ENCODE results near the gene ANKRD11.
"Not testable (repeated sequence)": the region's sequence is repeated elsewhere in the genome, so short reads cannot be mapped to it uniquely, and the experiment has no call there.

ANKRD11 gene

DNA sequence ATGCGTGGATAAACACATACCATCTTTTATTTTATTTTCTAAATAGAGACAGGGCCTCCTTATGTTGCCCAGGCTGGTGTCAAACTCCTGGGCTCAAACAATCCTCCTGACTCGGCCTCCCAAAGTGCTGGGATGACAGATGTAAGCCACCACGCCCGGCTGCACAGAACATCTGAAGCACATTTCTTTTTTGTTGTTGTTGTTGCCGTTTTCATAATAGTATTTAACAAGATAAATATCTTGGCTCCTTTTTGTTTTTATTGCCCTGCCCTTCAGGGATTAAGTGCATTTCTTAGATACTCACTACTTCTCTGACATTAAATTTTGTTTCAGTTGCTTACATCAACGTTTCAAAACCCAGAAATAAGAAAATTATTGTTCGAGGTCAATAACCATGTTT lies 37.4 kb downstream of the ANKRD11 start:
- no peak for DNase-seq (ENCODE audit: low read depth in 2 of 2)

DNA sequence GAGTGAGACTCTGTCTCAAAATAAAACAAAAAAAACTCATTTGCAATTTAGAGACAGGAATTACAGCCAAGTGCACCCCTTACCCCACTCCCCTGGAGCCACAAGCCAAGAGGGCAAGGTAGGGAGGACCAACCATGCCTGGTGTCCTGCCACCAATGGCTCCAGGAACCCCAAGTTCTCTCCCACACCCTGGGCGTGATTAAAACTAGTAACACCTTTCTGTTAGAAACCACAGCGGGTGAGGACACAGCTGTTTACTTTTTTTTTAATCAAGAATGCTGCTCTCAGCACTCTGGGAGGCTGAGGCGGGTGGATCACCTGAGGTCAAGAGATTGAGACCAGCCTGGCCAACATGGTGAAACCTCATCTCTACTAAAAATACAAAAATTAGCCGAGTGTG lies 38.1 kb downstream of the ANKRD11 start:
- no peak for DNase-seq (ENCODE audit: low read depth in 2 of 2)

DNA sequence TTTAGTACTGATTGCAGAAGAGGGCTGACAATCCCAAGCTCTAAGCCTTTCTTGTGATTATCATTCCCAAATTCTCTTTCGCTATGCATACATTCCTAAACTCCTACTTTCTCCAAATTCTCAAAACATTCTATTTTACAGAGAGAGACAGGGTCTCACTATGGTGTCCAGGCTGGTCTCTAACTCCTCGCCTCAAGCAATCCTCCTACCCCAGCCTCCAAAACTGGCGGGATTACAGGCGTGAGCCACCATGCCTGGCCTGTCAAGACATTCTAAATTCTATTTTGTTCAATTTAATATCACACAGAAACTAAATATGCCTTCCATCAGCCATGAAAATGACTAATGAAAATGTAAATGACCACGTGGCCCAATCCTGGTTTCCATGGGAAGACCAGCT lies 39.8 kb downstream of the ANKRD11 start:
- no peak for DNase-seq (ENCODE audit: low read depth in 2 of 2)

DNA sequence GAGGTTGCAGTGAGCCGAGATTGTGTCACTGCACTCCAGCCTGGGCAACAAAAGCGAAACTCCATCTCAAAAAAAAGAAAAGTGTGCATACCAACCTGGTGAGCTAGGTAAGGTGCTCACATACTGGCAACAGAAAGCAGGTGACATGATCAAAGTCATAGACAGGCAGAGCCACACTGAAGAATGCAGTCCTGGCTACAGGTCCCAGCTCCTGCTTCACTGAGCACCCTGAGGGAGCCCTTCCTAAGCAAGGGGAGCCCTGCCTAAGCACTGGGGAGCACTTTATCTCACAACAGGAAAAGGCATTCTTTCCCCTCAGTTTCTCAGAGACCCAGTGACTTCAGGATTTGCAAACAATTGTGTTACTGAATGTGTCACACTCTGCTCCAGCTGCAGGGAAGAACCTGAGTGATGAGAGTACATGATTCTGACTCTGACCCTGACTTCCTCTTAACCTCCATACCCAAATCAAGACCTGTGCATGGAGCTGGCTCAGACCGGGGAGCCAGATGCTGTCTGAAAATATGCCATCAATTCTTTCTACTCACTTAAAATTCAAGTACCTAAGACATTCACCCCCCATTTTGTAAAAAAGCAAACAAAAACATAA lies 40.5 kb downstream of the ANKRD11 start:
- no peak for DNase-seq (ENCODE audit: low read depth in 2 of 2)

DNA sequence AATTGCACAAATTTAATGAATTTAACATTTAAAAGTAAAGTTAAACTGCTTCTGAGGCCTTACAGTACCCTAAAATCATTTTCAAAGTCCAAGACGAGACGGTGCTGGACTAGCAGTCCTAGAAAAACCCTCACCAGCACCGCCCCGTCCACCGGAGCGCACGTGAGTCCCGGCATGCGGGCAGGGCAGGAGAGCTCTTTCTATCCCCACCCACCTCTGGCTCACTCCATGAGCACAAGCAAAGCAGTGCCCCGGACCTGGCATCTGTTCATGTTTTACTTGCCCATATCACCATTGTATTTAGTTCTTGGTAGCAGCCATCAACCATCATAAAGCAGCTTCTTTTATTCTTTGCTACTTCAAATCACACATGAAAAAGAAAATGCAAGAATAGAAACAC lies 41.7 kb downstream of the ANKRD11 start:
- no peak for DNase-seq (ENCODE audit: low read depth in 2 of 2)

DNA sequence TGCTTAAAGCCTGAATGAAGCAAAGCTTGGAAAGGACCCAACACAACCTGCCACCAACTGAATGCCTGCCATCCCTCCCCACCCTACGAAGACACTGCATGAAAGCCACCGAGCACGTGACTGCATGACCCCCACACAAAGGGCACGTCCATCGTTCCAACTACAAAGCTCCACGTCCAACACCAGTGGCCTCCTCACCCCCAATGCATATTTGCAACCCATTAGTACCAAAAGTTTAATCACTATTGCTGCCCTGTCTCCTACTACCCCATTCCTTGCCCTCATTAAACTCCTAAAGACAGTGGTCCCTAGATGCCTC lies 43.4 kb downstream of the ANKRD11 start:
- DNase-seq (ENCODE audit: low read depth in 2 of 2), result no peak

DNA sequence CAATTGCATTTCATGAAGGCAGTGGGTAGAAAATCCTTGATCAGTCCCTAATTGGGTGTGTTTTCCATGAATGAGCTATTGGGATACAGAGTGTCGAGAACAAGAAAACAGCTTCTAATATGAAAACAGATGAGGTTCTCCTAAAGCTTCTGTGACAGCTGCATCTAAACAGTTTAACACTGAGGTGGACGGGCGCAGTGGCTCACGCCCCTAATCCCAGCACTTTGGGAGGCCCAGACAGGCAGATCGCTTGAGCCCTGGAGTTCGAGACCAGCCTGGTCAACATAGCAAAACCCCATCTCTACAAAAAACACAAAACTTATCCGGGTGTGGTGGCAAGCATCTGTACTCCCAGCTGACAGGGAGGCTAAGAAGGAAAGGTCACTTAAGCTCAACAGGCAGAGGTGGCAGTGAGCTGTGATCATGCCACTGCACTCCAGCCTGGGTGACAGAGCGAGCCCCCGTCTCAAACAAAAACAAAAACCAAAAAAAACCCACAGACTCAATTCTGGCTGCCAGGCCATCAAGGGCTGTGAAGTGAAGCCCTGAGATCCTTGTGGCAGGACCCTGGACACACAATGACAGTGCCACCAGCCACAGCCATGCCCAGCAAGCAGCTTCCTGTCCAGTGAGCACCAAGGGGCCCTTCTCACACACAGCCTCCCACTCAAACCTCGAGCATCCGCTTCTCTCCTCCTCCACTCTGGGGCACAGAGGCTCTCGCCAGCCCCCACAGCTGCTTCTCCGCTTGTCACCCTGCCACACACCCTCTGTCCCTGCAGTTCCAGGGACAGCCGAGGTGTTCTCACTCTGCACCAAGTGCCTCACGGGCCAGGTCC lies 44.0 kb downstream of the ANKRD11 start:
- DNase-seq (ENCODE audit: low read depth in 2 of 2), result no peak

DNA sequence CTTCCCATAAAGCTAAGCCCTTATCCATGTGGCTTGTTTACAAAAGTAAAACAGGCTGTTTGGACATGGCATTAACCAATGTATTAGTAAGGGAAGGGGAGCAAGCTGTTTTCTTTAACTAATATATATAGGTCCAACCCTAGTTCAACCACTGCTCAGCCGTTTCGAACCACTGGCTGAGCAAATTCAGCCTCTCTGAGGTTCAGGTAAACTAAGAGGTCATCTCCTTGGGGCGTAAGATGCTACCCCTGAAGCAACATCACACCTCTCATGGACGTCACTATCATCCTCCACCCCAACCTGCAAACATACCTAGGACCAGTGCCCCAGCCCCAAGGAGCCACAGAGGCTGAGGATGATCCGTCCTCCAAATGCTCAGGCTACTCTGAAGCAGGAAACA lies 45.2 kb downstream of the ANKRD11 start:
- no peak for DNase-seq (ENCODE audit: low read depth in 2 of 2)

DNA sequence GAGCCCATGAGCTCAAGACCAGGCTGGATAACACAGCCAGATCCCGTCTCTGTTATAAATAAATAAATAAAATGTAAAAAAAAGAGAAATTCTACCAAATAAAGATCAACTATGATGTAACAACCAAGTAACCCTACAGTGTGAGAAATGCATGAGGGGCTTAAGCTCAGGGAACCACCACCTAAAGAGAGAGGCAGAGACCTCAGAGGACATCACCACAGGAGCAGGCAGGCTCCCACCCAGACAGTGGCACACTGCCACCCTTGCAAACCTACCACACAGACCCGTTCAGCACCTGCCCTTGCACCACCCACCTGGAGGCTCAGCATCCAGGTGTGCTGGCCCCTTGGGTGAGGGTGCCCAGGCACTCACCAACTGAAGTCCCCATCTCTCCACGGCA lies 45.6 kb downstream of the ANKRD11 start:
- DNase-seq (ENCODE audit: low read depth in 2 of 2), result no peak

DNA sequence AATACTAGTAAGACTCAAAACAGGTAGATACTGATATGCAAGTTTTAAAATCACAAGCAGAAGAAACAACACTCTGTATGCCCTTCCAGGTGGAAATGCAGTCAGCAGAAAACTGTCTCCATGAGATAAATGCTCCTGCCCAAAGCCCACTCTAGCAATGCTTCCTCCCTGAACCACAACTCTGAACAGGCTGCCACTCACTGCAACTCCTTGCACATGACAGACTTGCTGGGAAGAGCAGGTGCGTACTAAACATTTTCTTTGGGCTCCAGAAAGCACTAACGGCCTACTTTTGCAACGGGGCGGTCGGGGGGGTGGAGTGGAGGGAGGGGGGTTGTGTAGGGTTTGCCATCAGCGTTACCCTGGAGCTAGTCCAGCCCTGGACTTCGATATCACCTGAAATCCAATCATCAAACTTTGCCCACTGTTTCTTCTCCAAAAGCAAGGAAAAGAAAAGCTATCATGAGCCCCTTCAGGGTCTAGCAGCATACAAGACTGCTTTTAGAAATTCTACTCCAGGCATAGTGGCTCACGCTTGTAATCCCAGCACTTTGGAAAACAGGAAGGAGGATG lies 46.1 kb downstream of the ANKRD11 start:
- no peak for DNase-seq (ENCODE audit: low read depth in 2 of 2)

DNA sequence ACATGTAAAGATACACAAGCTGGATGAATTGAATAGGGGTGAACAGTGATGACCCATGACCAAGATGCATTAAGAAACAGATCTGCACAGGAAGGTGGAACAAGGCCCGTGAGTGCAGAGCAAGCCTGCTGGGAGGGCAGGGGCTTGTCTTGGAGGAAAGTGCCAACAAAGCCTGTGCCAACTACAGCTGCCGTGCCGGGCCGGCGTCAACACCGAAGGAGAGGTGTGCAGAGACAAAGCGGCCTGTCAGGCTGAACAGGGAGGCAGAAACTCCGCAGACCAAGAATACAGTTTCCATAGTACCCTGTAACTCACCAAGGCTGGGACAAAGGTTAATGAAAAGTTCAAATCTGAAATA lies 46.7 kb downstream of the ANKRD11 start:
- DNase-seq (ENCODE audit: low read depth in 2 of 2), result no peak

DNA sequence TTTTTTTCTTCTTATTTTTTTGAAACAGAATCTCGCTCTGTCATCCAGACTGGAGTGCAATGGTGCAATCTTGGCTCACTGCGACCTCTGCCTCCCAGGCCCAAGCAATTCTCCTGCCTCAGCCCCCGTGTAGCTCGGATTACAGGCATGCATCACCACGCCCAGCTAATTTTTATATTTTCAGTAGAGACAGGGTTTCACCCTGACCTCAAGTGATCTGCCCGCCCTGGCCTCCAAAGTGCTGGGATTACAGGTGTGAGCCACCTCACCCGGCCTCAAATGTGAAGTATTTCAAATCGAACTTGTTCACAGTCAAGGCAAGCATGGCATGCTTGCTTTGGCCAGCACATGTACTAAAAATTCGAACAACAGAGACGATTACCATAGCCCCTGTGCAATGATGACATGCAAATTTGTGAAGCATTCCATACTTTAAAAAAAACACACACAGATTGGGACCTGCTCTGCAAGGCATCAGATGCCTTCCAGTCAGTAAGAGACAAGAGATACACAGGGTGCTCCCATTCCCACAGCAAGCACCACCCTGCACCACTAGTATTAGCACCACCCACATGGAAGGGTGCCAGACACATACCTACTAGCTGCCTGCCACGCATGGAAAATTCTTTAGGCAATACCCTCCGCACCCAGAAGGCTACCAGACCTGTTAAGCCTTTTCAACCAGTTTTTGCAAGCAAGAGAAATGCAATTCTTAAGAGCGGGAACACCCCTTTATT lies 47.2 kb downstream of the ANKRD11 start:
- DNase-seq (ENCODE audit: low read depth in 2 of 2), result peak in 1 of 2 experiments; percentile 23

DNA sequence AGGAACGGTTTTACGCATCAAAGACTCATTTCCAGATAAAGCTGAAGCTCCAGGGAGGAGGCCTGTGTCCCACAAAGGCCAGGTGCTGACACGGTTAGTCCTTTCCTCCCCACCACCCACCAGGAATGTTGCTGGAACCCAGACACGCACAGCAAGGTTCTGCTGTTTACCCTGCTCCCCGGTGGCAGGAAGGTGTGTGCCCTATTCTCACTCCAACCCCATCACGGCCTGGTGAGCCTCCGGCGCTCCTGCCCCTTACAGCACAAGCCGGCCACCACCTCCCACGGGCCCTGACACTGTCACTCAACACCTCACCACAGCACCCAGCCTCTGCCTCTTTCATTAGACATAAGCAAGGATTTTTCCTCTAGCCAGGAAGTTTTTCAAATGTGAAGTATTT lies 47.8 kb downstream of the ANKRD11 start:
- DNase-seq (ENCODE audit: low read depth in 2 of 2), result no peak

DNA sequence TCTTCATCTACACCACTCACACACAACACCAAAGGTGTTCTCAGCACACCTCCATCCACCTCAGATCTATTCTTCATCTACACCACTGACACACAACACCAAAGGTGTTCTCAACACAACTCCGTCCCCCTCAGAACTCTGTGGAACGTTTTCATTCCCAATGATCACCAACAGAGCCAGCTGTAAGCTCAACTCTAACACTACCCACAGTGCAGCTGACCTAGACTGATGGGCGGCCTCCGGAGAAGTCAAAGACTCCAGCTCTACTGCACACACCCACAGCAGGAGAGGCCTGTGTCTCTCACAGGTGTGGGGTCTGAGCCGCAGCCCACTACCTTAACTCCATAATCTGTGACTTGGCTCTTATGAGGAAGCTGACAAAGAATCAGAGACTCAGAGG lies 50.7 kb downstream of the ANKRD11 start:
- no peak for DNase-seq (ENCODE audit: low read depth in 2 of 2)

DNA sequence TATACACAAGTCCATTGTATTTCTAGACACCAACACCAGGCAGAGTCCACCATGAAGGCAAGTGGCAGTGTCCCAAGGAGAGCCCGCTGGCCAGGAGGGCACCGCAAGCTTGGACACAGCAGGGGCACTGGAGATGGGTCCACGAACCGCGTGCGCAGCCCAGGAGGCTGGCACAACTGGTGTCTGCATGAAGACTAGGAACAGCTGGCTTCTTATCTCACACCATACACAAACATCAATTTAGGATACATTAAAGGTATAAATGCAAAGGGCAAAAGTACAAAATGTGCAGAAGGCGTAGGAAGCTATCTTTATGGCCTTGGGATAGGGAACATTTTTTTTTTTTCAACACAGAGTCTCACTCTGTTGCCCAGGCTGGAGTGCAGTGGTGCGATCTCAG lies 52.4 kb downstream of the ANKRD11 start:
- no peak for DNase-seq (ENCODE audit: low read depth in 2 of 2)

DNA sequence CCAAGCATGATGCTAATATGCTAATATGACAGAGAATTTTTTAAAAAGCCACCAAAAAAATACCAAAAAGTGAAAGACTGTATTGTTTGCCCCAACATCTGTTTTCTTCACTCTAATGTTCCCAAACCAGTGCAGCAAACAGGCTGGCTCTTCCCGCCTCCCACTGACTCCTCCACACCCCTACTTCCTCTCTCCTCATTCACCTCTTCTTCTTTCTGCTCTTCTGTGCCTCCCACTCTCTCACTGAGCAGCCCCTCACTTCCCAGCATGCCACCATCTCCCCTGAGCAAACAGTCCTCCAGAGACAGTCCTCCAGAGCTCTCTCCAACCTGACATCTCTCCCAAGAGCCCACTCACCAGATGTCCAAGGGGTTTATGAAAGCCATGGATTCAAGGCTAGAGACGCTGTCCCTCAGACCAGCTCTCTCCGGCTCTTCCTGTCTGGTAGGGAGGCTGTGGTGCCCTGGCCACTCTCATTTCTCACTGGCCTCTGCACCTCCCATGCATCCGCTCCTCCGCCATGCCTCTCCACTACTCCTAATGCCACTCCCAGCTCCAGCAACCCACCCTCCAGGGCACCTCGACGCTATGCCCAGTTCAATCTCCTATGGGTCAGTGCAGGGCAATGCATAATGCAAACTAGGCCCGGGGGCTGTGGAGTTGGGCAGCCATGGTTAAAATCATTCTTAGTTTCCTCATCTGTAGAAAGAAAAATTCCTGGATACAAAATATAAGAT lies 52.9 kb downstream of the ANKRD11 start:
- no peak for DNase-seq (ENCODE audit: low read depth in 2 of 2)

DNA sequence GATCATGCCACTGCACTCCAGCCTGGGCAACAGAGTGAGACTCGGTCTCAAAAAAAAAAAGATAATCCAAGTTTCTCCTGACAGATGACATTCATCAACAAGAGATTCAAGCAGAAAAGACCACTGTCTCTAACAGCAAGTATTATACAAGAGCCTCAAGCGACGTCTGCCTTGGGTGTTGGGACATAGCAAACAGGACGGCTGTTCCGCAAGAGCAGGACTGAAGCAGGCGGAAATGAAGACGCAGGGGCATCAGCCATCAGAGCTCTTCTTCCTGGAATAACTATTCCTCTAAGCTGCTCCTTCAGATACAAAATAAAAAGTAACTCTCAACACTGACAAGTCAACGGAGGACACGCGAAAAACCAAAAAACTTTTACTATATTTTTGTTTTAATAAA lies 54.0 kb downstream of the ANKRD11 start:
- DNase-seq (ENCODE audit: low read depth in 2 of 2), result no peak

DNA sequence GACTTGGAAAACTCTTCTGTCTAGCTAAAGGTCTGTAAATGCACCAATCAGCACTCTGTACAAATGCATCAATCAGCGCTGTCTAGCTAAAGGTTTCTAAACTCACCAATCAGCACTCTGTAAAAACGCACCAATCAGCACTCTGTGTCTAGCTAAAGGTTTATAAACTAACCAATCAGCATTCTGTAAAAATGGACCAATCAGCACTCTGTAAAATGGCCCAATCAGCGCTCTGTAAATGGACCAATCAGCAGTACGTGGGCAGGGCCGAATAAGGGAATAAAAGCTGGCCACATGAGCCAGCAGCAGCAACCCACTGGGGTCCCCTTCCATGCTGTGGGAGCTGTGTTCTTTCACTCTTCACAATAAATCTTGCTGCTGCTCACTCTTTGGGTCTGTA lies 55.3 kb downstream of the ANKRD11 start:
- DNase-seq (ENCODE audit: low read depth in 2 of 2), result not testable (repeated sequence)

DNA sequence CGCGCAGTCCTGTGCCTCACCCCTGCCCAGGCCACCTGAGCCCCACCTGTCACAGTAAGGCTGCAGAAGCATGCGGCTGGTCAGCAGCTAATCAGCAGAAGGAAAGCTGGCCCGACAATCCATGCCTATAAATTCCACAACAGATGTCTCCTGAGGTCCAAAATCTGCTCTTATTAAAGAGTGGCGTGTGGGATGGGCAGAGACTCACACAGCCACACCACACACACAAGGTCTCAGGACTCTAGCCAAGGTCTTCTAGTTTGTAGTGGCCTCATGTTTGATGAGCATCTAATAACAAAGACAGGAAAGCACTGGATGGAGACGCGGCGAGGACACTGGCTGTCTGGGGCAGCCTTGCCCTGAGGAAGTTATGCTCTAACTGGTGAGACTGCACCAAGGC lies 55.9 kb downstream of the ANKRD11 start:
- no peak for DNase-seq (ENCODE audit: low read depth in 2 of 2)

DNA sequence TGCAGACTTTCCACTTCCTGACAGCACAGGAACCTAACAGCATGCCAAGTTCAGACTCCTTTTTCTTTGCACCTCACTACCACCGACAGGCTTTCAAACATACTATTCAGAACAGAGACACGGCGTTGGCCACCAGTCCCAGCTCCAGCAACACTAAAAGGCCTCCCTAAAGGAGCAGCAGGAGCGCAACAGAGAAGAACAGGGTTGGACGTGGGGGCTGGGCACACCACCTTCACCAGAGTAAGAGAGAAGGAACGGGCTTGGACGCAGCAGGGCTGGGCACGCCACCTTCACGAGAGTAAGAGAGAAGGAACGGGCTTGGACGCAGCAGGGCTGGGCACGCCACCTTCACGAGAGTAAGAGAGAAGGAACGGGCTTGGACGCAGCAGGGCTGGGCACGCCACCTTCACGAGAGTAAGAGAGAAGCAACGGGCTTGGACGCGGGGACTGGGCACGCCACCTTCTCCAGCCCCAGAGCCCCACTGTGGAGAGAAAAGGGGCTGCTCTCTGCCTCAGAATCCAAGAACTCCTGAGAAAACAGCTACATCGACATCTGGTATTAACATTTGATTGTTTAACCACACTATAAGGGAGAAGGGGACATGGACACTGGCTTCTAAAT lies 56.9 kb downstream of the ANKRD11 start:
- not testable (repeated sequence) for DNase-seq (ENCODE audit: low read depth in 2 of 2)

DNA sequence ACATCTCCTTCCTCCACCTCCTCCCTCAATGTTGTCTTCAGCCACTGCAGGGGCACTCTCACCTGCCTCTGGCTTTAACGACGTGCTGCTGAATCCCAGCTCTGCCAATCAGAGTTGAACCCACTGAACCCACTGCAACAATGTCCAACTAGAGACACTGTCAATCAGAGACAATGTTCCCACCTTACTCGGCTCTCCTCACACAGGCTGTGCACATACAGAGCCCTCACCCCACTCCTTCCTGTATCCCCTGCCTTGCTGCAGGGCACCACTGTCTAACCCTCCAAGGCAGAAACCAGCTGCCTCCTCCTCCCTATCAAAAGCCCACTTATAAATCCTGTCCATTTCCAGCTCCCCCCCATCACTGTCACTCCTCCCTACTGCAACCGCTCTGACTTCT lies 58.7 kb downstream of the ANKRD11 start:
- DNase-seq (ENCODE audit: low read depth in 2 of 2), result no peak

DNA sequence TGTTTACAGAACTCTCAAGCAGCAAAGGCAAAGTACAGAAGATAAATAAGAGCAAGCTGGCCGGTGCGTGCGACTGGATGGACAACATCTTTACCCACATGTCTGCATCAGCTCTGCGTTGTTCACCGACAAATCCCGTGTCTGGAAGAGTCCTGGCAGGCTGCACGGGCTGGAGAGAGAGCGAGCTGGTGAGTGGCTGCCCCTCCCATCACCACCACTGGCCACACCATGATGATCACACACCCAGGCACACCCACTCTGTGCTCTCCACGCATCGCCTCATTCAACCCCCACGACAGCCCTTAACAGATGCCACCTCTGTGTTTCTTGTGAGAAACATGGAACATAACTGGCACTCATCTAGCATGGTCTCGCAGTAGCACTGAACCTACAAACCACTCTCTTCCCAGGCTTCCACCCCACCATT lies 59.2 kb downstream of the ANKRD11 start:
- no peak for DNase-seq (ENCODE audit: low read depth in 2 of 2)

Data from fibroblast of skin of left biceps (primary cell).